ENCODE results near the gene ATOH8.

The ATOH8 gene

GRCh38 chr2:85786865-85787264 lies 33.1 kb downstream of the ATOH8 start:
- no peak for TF ChIP-seq Cebpa-rat (IDR thresholded peaks at IDR 0.05)
- no peaks in the 10 kb centered on the region for H3K9me3 ChIP-seq (replicated peaks in 1 of 11)
- H4K20me1 ChIP-seq: no peaks in the 10 kb centered on the region; a peak in 1 of 22 replicates
- peak overlapping the region in 3 of 11 experiments; percentile 62 to 74 (median 73); a peak in 2 of 22 replicates for H3K4me2 ChIP-seq
- no peak overlapping the region for H3K4me3 ChIP-seq
- H3K9ac ChIP-seq: no peak overlapping the region
- peaks cover 0 to 11% (median 0%) of the 10 kb centered on the region in 11 experiments; a peak in 4 of 22 replicates for H3K27me3 ChIP-seq
- peaks cover 25 to 41% (median 32%) of the 10 kb centered on the region in 10 experiments for H3K4me1 ChIP-seq
- no peaks in the 10 kb centered on the region for H3K36me3 ChIP-seq
- no peak overlapping the region for H3K27ac ChIP-seq

GRCh38 chr2:85787282-85787980 lies 33.6 kb downstream of the ATOH8 start:
- H3K27ac ChIP-seq: no peak overlapping the region
- peaks cover 0 to 11% (median 0%) of the 10 kb centered on the region in 11 experiments; a peak in 4 of 22 replicates for H3K27me3 ChIP-seq
- H3K4me3 ChIP-seq: no peak overlapping the region
- no peaks in the 10 kb centered on the region for H3K9me3 ChIP-seq (replicated peaks in 1 of 11)
- H3K36me3 ChIP-seq: no peaks in the 10 kb centered on the region
- no peak overlapping the region for H3K4me2 ChIP-seq
- no peaks in the 10 kb centered on the region; a peak in 1 of 22 replicates for H4K20me1 ChIP-seq
- no peak overlapping the region for H3K9ac ChIP-seq
- no peak for TF ChIP-seq Cebpa-rat (IDR thresholded peaks at IDR 0.05)
- peaks cover 25 to 47% (median 36%) of the 10 kb centered on the region in 10 experiments for H3K4me1 ChIP-seq

- H3K4me1 ChIP-seq: peaks cover 25 to 51% (median 37%) of the 10 kb centered on the region in 10 experiments
- no peak overlapping the region for H3K4me2 ChIP-seq
- no peaks in the 10 kb centered on the region for H3K9me3 ChIP-seq (replicated peaks in 1 of 11)
- TF ChIP-seq Cebpa-rat (IDR thresholded peaks at IDR 0.05): no peak
- H3K4me3 ChIP-seq: no peak overlapping the region
- H3K36me3 ChIP-seq: no peaks in the 10 kb centered on the region
- no peak overlapping the region for H3K9ac ChIP-seq
- H3K27me3 ChIP-seq: peaks cover 0 to 11% (median 0%) of the 10 kb centered on the region in 11 experiments; a peak in 4 of 22 replicates
- no peaks in the 10 kb centered on the region; a peak in 1 of 22 replicates for H4K20me1 ChIP-seq
- H3K27ac ChIP-seq: no peak overlapping the region
Observed at GRCh38 chr2:85787981-85788340, 34.2 kb downstream of the ATOH8 start.

GRCh38 chr2:85788603-85789002 lies 34.8 kb downstream of the ATOH8 start:
- H3K27me3 ChIP-seq: peaks cover 0 to 11% (median 0%) of the 10 kb centered on the region in 11 experiments; a peak in 4 of 22 replicates
- H3K4me1 ChIP-seq: peaks cover 25 to 51% (median 37%) of the 10 kb centered on the region in 10 experiments
- no peak overlapping the region for H3K9ac ChIP-seq
- H3K4me3 ChIP-seq: no peak overlapping the region
- no peak overlapping the region for H3K4me2 ChIP-seq
- H4K20me1 ChIP-seq: no peaks in the 10 kb centered on the region; a peak in 1 of 22 replicates
- no peaks in the 10 kb centered on the region for H3K36me3 ChIP-seq
- no peak overlapping the region for H3K27ac ChIP-seq
- H3K9me3 ChIP-seq (replicated peaks in 1 of 11): no peaks in the 10 kb centered on the region
- TF ChIP-seq Cebpa-rat (IDR thresholded peaks at IDR 0.05): no peak

- Histone ChIP-seq H3K4me2 (no peak overlapping the region), H3K36me3 (no peaks in the 10 kb centered on the region), H3K4me3 (no peak overlapping the region), H3K27me3 (peaks cover 0 to 11% (median 0%) of the 10 kb centered on the region in 11 experiments; a peak in 4 of 22 replicates), H3K27ac (no peak overlapping the region), H4K20me1 (no peaks in the 10 kb centered on the region; a peak in 1 of 22 replicates), H3K9me3 (replicated peaks in 1 of 11) (no peaks in the 10 kb centered on the region), H3K9ac (no peak overlapping the region), H3K4me1 (peaks cover 25 to 51% (median 37%) of the 10 kb centered on the region in 10 experiments)
- TF ChIP-seq Cebpa-rat (IDR thresholded peaks at IDR 0.05): no peak
Observed at GRCh38 chr2:85789271-85789670, 35.5 kb downstream of the ATOH8 start.

- no peak overlapping the region for H3K9ac ChIP-seq
- no peaks in the 10 kb centered on the region; a peak in 1 of 22 replicates for H4K20me1 ChIP-seq
- H3K27ac ChIP-seq: no peak overlapping the region
- TF ChIP-seq Cebpa-rat (IDR thresholded peaks at IDR 0.05): no peak
- no peak overlapping the region for H3K4me3 ChIP-seq
- H3K27me3 ChIP-seq: peaks cover 0 to 9% (median 0%) of the 10 kb centered on the region in 11 experiments; a peak in 4 of 22 replicates
- H3K36me3 ChIP-seq: no peaks in the 10 kb centered on the region
- H3K9me3 ChIP-seq (replicated peaks in 1 of 11): no peaks in the 10 kb centered on the region
- peaks cover 21 to 47% (median 33%) of the 10 kb centered on the region in 10 experiments for H3K4me1 ChIP-seq
- peak overlapping the region; percentile 24 to 81 (median 59); a peak in 21 of 22 replicates for H3K4me2 ChIP-seq
Observed at GRCh38 chr2:85790032-85790431, 36.2 kb downstream of the ATOH8 start.

GRCh38 chr2:85790499-85791188 lies 36.9 kb downstream of the ATOH8 start:
- Histone ChIP-seq H3K27me3 (peaks cover 0 to 3% (median 0%) of the 10 kb centered on the region in 11 experiments; a peak in 2 of 22 replicates), H3K4me3 (no peak overlapping the region), H3K27ac (peak overlapping the region in 1 of 11 experiments; percentile 11; a peak in 1 of 22 replicates), H3K9ac (no peak overlapping the region), H3K4me2 (peak overlapping the region; percentile 24 to 81 (median 59); a peak in 21 of 22 replicates), H3K4me1 (peaks cover 15 to 41% (median 27%) of the 10 kb centered on the region in 10 experiments), H3K9me3 (replicated peaks in 1 of 11) (no peaks in the 10 kb centered on the region), H3K36me3 (no peaks in the 10 kb centered on the region), H4K20me1 (peaks cover 0 to 3% (median 0%) of the 10 kb centered on the region in 11 experiments; a peak in 1 of 22 replicates)
- no peak for TF ChIP-seq Cebpa-rat (IDR thresholded peaks at IDR 0.05)

GRCh38 chr2:85791704-85792565 lies 38.1 kb downstream of the ATOH8 start:
- peaks cover 0 to 6% (median 0%) of the 10 kb centered on the region in 11 experiments; a peak in 1 of 22 replicates for H4K20me1 ChIP-seq
- peaks cover 14 to 30% (median 18%) of the 10 kb centered on the region in 10 experiments; a peak in 19 of 20 replicates for H3K4me1 ChIP-seq
- no peaks in the 10 kb centered on the region for H3K9me3 ChIP-seq (replicated peaks in 1 of 11)
- H3K4me2 ChIP-seq: peak overlapping the region in 6 of 11 experiments; percentile 5 to 35 (median 12); a peak in 8 of 22 replicates
- no peak overlapping the region for H3K9ac ChIP-seq
- TF ChIP-seq Cebpa-rat (IDR thresholded peaks at IDR 0.05): no peak
- no peaks in the 10 kb centered on the region for H3K36me3 ChIP-seq
- no peaks in the 10 kb centered on the region for H3K27me3 ChIP-seq
- no peak overlapping the region for H3K27ac ChIP-seq
- H3K4me3 ChIP-seq: no peak overlapping the region

Measured in BLaER1 treated with 17β-estradiol and CSF1 and Interleukin-3, amounts not matched to agents 10 nM and 100 nM (cell line).